KOPT-K1 (cell line): ENCODE results near the gene CLEC9A.
A peak's percentile ranks its signal among the peaks of the same experiment; 100 is the strongest.
"Not testable (repeated sequence)": the region's sequence is repeated elsewhere in the genome, so short reads cannot be mapped to it uniquely, and the experiment has no call there.

Experiments
- H3K27ac ChIP-seq: fragments of 200-600 bp; sonication (generic); 2 replicates; pipeline ENCODE4 v1.5.1; 2016; ENCODE audit warnings: antibody characterized with exemption, mild to moderate bottlenecking, low read depth, low read length; ENCODE audit not compliant: poor library complexity, severe bottlenecking
- H3K36me3 ChIP-seq: fragments of 200-600 bp; sonication (generic); 2 replicates; pipeline ENCODE4 v1.5.1; 2017; ENCODE audit warnings: antibody characterized with exemption, mild to moderate bottlenecking, low read length, moderate library complexity; ENCODE audit not compliant: insufficient read depth
- H3K9me3 ChIP-seq: fragments of 200-600 bp; sonication (generic); 2 replicates; pipeline ENCODE4 v1.5.1; 2017; ENCODE audit warnings: antibody characterized with exemption, low read length, mild to moderate bottlenecking; ENCODE audit not compliant: insufficient read depth, poor library complexity, severe bottlenecking

Gene CLEC9A

DNA sequence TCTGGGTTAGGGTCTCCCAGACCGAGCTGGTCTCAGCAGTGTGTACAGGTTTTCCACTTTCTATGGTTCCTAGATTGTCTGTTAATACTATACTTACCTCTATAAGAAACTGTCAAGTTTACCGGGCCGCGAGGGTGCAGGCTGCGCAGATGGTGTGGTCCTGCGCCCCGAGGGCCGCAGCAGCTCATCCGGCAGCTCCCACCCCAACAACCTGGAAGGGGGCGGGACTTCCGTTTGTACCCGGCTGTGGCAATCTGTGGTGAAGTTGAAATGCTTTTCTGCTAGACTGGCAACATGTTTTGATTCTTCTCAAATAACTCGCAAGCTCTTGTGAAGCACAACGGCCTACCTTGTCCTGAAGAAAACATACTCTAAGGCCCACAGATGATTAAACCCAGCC is at the start of gene CLEC9A:
CLEC9A (plus strand) TSS at position 237 of the 400 bp plus-strand sequence. CDS start 22,006 bp downstream, outside the sequence.
- Histone ChIP-seq H3K27ac (no peak within 1 kb of the TSS), H3K36me3 (no peaks in the 10 kb centered on the region), H3K9me3 (no peaks in the 10 kb centered on the region)

DNA sequence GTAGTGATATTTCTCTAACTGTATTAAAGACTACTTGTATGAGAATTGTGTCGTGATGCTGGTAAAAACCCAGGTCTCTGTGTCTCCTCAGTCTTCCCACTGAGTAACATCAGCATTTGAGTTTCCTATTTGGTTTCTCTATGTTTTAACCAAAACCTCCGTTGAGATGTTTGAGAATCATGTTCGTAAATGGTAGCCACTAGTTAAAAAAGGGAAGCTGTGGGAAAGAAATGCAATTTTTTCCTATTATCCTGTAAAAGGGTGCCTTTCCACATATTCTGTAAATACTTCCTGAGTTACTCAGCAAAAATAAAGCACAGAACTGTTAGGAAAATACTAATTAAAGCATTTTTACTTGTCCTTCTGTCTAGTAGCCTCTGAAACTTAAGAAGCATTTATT is 38.6 kb upstream of the CLEC9A start:
- Histone ChIP-seq H3K27ac (no peak overlapping the region), H3K9me3 (no peaks in the 10 kb centered on the region), H3K36me3 (no peaks in the 10 kb centered on the region)

DNA sequence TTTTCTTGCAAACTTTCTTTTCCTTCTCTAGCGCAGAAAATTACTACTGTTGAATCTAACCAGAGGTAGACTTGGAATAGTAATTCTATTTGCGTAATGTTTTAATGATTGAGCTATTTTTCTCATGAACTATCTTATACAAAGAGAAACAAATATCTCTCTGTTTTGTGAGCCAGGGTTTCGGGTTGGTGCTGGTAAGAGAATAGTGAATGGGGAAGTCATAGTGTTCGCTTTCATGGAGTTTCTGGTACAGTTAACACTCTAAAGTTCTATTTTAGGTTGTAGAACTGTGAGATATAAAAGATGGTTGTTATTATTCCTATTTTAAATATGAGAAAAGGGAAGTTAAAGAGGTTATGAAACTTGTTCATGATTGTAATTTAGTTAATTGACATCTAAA is 38.2 kb upstream of the CLEC9A start:
- H3K9me3 ChIP-seq = no peaks in the 10 kb centered on the region
- no peaks in the 10 kb centered on the region for H3K36me3 ChIP-seq
- H3K27ac ChIP-seq = no peak overlapping the region

DNA sequence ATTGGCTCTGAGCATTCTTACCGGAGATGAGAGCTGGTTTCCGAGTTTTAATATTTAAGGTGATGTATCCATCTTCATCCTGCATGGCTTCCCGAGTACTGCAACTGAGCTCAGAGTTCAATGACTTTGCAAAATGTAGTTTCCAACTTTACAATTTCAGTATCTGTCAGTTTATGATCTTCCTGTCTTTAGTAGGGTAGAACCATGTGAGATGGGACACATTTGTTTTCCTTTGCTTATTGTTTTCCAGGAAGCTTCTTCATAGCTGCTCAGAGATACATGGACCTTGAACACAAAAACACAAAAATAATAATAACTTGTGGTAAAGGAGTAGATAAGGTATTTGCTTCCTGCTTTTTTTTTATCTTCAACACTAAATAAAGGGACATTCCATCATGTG is 31.5 kb upstream of the CLEC9A start, which contains the start of gene CLEC1B:
CLEC1B (minus strand) TSS at position 106 of the 400 bp plus-strand sequence; CDS start at position 85, 21 bp downstream.
- no peaks in the 10 kb centered on the region for H3K36me3 ChIP-seq
- H3K9me3 ChIP-seq = no peaks in the 10 kb centered on the region
- H3K27ac ChIP-seq = no peak within 1 kb of the TSS

DNA sequence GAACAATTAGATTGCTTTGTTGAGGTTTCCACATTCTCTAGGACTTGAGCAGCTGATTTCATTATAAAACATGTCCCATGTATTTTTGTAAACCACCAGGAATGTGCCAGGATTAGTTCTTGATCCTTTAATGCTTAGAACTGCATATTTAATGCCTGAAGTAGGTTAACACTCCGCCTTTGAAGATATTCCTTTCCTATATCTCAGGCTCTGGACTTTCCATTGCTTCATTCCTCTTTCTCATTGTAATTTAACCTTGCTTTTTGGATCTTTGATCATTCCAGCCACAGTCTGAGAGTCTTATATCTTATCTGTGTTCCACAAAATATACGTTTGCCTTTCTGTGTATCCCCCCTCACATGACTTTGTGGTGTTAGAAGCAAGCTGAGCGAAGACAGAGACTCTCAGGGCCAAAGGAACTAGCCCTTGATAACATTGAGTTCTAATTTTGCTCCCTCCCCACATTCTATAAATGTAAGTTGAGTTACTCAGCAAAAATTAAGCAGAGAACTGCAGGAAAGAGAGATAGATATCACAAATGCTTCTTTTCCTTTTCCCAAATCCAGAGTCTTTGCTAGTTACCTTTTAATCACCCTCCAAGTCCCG is 29.2 kb upstream of the CLEC9A start:
- H3K9me3 ChIP-seq = no peaks in the 10 kb centered on the region
- no peaks in the 10 kb centered on the region for H3K36me3 ChIP-seq
- no peak overlapping the region for H3K27ac ChIP-seq

- no peak overlapping the region for H3K27ac ChIP-seq
- H3K36me3 ChIP-seq = no peaks in the 10 kb centered on the region
- no peaks in the 10 kb centered on the region for H3K9me3 ChIP-seq
These were observed 17.7 kb upstream of the CLEC9A start for GRCh38 chr12:10012630-10013330.

DNA sequence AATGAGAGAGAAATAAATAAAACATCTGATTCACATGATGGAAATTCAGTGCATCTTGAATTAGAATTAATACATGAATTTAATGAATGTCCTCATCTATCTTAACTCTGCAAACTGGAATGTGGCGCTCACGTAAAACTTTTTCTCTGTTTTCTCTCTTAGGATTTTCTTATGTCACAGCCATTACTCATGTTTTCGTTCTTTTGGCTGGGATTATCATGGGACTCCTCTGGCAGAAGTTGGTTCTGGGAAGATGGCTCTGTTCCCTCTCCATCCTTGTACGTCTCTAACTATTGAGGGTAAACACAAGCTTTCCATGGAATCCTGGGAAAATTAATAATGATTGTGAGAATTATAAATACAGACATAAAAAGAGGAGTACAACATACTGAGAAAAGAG is 15.0 kb upstream of the CLEC9A start:
- H3K9me3 ChIP-seq = no peaks in the 10 kb centered on the region
- no peaks in the 10 kb centered on the region for H3K36me3 ChIP-seq
- no peak overlapping the region for H3K27ac ChIP-seq

DNA sequence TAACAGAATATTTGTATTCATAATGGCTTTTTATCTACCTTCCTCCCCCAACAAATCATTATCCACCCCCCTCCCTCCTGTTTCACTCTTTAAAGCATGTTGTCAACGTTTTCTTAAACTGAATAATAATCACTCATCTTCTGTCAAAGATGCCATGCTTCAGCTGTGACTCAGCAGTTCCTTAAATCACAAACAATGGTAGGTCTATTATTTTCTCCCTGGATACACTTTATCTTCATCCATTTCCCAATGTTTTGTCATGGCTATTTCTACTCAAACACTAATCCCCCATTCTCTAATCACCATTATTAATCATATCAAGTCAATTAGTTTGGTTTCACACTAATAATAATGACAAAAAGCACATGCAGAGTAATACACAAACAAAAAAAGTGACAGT is 13.6 kb upstream of the CLEC9A start:
- no peaks in the 10 kb centered on the region for H3K9me3 ChIP-seq
- H3K36me3 ChIP-seq = no peaks in the 10 kb centered on the region
- H3K27ac ChIP-seq = peak overlapping the region; percentile 35

DNA sequence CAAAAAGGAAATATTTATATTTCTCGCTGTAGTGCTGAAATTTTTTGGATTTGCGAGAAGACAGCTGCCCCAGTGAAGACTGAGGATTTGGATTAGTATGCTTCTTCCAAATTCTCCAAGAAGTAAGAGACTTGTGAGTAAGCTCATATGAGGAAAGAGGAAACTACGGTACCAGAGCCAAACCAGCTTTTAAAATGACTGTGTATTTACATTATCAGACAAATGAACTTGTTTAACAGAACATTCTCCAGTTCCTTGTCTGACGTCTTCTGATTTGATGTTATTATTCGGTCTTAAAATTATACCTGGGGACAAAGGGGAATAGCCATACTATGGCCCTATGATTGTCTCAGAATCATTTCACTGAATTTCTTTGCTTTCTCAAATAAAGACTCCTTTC is 12.1 kb upstream of the CLEC9A start:
- H3K27ac ChIP-seq = no peak overlapping the region
- H3K36me3 ChIP-seq = no peaks in the 10 kb centered on the region
- no peaks in the 10 kb centered on the region for H3K9me3 ChIP-seq

DNA sequence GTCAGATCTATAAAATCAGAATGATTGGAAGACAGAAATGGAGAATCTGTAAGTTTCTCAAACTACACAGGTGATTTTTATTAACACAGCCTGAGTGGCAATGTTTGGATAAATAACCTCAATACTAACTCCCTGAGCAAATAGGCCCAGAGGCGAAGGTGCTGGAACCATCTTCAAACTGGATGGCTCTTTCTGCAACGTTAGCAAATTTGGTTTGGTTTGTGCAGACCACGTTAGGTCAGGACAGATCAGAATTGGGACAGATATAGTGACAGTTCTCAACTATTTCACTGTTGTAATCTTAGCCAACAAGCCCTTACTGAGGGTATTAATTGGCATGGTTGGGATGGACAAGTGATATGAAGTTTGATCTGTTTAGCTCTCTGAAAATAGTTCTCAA is 9.1 kb upstream of the CLEC9A start:
- H3K9me3 ChIP-seq = no peaks in the 10 kb centered on the region
- H3K27ac ChIP-seq = no peak overlapping the region
- H3K36me3 ChIP-seq = no peaks in the 10 kb centered on the region

- Histone ChIP-seq H3K9me3 (no peaks in the 10 kb centered on the region), H3K27ac (no peak overlapping the region), H3K36me3 (no peaks in the 10 kb centered on the region)
These were observed 5.2 kb upstream of the CLEC9A start for GRCh38 chr12:10025236-10025635.

DNA sequence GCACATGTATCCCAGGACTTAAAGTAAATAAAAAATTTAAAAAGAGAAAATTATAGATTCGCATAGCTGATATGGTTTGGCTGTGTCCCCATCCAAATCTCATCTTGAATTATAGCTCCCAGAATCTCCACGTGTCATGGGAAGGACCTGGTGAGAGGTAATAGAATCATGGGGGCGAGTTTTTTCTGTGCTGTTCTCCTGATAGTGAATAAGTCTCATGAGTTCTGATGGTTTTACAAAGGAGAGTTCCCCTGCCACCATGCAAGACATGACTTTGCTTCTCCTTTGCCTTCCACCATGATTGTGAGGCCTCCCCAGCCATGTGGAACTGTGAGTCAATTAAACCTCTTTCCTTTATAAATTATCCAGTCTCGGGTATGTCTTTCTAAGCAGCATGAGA is 3.8 kb upstream of the CLEC9A start:
- H3K9me3 ChIP-seq, H3K36me3 ChIP-seq, H3K27ac ChIP-seq: not testable (repeated sequence)

- Histone ChIP-seq H3K36me3 (no peaks in the 10 kb centered on the region), H3K27ac (no peak overlapping the region), H3K9me3 (no peaks in the 10 kb centered on the region)
These were observed 3.2 kb upstream of the CLEC9A start for GRCh38 chr12:10027311-10027710.

DNA sequence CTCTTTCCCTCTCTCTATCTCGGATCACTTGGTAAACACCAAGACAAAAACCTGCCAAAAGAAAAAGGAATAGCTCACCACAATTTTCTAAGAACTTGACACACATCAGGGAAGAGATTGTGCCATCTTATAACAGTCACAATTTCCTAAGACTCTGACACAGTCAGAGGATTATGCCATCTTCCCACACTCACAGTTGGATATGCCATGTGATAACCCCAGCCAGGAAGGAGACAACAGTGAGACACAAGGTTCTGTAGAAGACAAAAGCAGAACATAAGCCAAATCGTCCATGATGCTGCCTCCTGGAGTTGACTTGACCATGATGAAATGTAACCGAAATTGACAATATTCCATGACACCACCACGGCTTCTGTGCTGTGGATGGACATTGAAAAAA is 2.8 kb upstream of the CLEC9A start:
- Histone ChIP-seq H3K9me3 (no peaks in the 10 kb centered on the region), H3K36me3 (no peaks in the 10 kb centered on the region), H3K27ac (no peak overlapping the region)

DNA sequence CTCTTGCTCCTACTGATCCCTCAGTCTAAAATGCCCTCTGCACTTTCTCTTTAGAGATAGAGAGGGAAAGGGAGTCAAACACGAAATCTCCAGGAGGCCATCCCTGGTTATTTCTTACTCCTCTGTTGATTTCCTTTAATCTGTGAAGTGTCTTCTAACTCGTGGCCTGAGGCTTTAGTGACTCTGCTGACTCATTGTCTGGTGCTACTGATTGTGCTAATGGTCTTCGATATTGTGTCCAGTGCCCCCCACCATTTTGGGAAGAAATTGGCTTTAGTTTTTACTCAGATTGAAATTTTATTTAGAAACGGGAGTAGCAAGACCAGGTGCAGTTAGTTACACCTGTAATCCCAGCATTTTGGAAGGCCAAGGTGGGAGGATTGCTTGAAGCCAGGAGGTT is 839 bp downstream of the CLEC9A start:
- Histone ChIP-seq H3K27ac (no peak overlapping the region), H3K36me3 (no peaks in the 10 kb centered on the region), H3K9me3 (no peaks in the 10 kb centered on the region)

- H3K9me3 ChIP-seq = no peaks in the 10 kb centered on the region
- H3K36me3 ChIP-seq = no peaks in the 10 kb centered on the region
- H3K27ac ChIP-seq = no peak overlapping the region
These were observed 1.3 kb downstream of the CLEC9A start for GRCh38 chr12:10031771-10032175.
